Naive thymus-derived CD8-positive, alpha-beta T cell (primary cell): Measurements from ENCODE around the gene RNF13. TPM values are rescaled to one million over a fixed set of nuclear protein-coding genes. Genes with fewer than 3 reads are reported as not detected.

Experiments
- ATAC-seq, 2 donors: fragments of 150-1000 bp; cut with Tn5 transposase in 1 of 2; sonication (Bioruptor Pico), chemical (Tn5 transposase) in 1 of 2; 1 replicate in 1 of 2; 2 replicates in 1 of 2; pipeline ENCODE4 v1.10.0; 2021; ENCODE audit warnings: mild to moderate bottlenecking in 2 of 2, moderate library complexity in 2 of 2
- POLR2A ChIA-PET: fragments of 350-600 bp; sonication (Branson Sonifier 250); formaldehyde crosslinking; loops from one replicate; lab custom pipeline; 2021; ENCODE audit warnings: antibody characterized with exemption; lab: Charles Lee
- DNase-seq, 10 donors: peaks; one replicate each; pipeline versions ENCODE4 v3.0.0 to v3.0.0-alpha.2; 2020 to 2022
- H3K27ac Mint-ChIP-seq, 10 donors: one replicate each; pipeline ENCODE4 v1.8.0; 2020 to 2022; ENCODE audit warnings: mild to moderate bottlenecking in 10 of 10, mixed read lengths in 10 of 10, moderate library complexity in 4 of 10, inconsistent platforms in 1 of 10
- H3K27me3 Mint-ChIP-seq, 5 donors: one replicate each; pipeline ENCODE4 v1.8.0; 2021 to 2022; ENCODE audit warnings: mixed read lengths in 5 of 5
- H3K36me3 Mint-ChIP-seq, 3 donors: one replicate each; pipeline ENCODE4 v1.8.0; 2020 to 2022; ENCODE audit warnings: mixed read lengths in 3 of 3, mild to moderate bottlenecking in 2 of 3, inconsistent platforms in 1 of 3
- H3K4me1 Mint-ChIP-seq, 4 donors: one replicate each; pipeline ENCODE4 v1.8.0; 2021 to 2022; ENCODE audit warnings: mixed read lengths in 4 of 4
- H3K4me3 Mint-ChIP-seq, 10 donors: one replicate each; pipeline ENCODE4 v1.8.0; 2020 to 2022; ENCODE audit warnings: mild to moderate bottlenecking in 10 of 10, mixed read lengths in 10 of 10, moderate library complexity in 6 of 10, inconsistent platforms in 1 of 10
- H3K9me3 Mint-ChIP-seq, 9 donors: one replicate each; pipeline ENCODE4 v1.8.0; 2020 to 2022; ENCODE audit warnings: mixed read lengths in 9 of 9, mild to moderate bottlenecking in 3 of 9, inconsistent platforms in 1 of 9, moderate library complexity in 1 of 9
- polyA plus RNA-seq, 3 donors: library from polyadenylated mRNA; unstranded; fragments of 300-500 nt; fragmentation: Illumina TruSeq; gene quantifications; one replicate each; pipeline ENCODE4 v1.2.3, GENCODE V29; 2021
- total RNA-seq, 8 experiments: library from RNA in 2 of 8; stranded (reverse) in 2 of 8; gene quantifications; one replicate each; pipeline ENCODE4 v1.2.3 and lab custom pipeline; 2021 to 2026

Gene RNF13
- total and polyA plus RNA-seq, 5 experiments from 2014 or later: 75.8 to 136 (median 84.1) TPM

DNA sequence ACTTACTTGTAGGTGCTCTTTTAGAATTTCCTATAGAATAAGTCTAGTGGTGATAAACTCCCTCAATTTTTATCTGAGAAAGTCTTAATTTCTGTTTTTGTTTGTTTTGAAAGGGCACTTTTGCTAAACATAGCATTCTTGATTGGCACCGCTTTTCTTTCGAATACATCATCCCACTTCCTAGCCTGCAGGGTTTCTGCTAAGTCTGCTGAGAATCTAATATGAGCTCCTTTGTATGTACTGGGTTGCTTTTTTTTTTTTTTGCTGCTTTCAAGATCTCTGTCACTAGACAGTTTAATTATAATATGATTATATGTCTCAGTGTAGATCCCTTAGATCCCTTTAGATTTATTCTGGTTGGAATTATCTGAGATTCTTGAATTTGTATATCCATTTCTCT lies 136.2 kb downstream of the RNF13 start:
- Mint-ChIP-seq H3K9me3 (peaks cover 0 to 6% (median 0%) of the 10 kb centered on the region in 9 donors), H3K27ac (peak overlapping the region in 1 of 10 donors; percentile 7), H3K36me3 (peaks cover 0 to 58% (median 23%) of the 10 kb centered on the region in 3 donors), H3K4me3 (no peak overlapping the region), H3K4me1 (peaks cover 17 to 48% (median 30%) of the 10 kb centered on the region in 4 donors), H3K27me3 (no peaks in the 10 kb centered on the region)
- ATAC-seq (no peak), DNase-seq (no peak)
- POLR2A ChIA-PET: no interaction called here

DNA sequence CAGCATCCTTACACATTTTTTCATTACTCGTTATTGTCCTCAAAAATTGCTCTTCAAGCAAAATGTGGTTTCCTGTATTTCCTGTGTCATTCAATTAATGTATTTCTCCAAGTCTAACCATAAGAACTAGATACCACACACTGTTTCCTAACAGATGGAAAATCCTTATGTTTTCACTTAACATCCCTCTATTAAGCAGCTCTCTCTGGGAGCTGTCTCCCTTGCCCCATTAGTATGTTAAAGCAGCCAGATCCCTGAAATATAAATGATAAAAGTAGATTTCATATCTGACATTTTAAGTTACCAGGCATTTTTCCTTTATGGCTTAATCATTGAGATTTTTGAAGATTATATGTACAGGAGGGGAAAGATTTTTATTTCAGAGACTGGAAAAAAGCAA lies 141.8 kb downstream of the RNF13 start:
- Mint-ChIP-seq H3K27ac (peak overlapping the region in 5 of 10 donors; percentile 9 to 75 (median 45)), H3K27me3 (no peaks in the 10 kb centered on the region), H3K36me3 (peaks cover 0 to 29% (median 4%) of the 10 kb centered on the region in 3 donors), H3K9me3 (no peaks in the 10 kb centered on the region), H3K4me1 (peaks cover 21 to 32% (median 30%) of the 10 kb centered on the region in 4 donors), H3K4me3 (no peak overlapping the region)
- ATAC-seq (no peak), DNase-seq (no peak)
- POLR2A ChIA-PET: no interaction called here

DNA sequence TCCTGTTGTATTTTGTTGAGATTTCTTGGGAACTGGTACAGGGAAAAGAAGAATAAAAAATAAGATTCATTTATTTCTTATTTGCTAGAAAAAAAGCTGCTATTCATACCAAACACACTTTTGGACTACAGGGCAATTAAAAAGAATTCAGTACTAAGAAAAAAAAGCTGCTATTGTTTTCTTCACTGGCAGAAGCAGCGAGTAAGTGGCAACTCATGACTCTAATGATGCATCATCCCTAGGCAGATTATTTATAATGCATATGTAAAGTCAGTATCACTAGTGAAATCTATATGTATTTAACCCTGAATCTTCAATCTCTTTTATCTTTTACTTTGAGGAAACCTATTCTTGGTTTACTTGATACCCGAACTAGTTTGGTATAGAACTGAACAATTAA lies 142.4 kb downstream of the RNF13 start:
- H3K9me3 Mint-ChIP-seq: no peaks in the 10 kb centered on the region
- H3K4me3 Mint-ChIP-seq: no peak overlapping the region
- H3K36me3 Mint-ChIP-seq: peaks cover 0 to 25% (median 4%) of the 10 kb centered on the region in 3 donors
- ATAC-seq: no peak
- no peaks in the 10 kb centered on the region for H3K27me3 Mint-ChIP-seq
- no peak for DNase-seq
- H3K4me1 Mint-ChIP-seq: peaks cover 17 to 32% (median 27%) of the 10 kb centered on the region in 4 donors
- POLR2A ChIA-PET: no interaction called here
- H3K27ac Mint-ChIP-seq: peak overlapping the region in 2 of 10 donors; percentile 12 to 65

DNA sequence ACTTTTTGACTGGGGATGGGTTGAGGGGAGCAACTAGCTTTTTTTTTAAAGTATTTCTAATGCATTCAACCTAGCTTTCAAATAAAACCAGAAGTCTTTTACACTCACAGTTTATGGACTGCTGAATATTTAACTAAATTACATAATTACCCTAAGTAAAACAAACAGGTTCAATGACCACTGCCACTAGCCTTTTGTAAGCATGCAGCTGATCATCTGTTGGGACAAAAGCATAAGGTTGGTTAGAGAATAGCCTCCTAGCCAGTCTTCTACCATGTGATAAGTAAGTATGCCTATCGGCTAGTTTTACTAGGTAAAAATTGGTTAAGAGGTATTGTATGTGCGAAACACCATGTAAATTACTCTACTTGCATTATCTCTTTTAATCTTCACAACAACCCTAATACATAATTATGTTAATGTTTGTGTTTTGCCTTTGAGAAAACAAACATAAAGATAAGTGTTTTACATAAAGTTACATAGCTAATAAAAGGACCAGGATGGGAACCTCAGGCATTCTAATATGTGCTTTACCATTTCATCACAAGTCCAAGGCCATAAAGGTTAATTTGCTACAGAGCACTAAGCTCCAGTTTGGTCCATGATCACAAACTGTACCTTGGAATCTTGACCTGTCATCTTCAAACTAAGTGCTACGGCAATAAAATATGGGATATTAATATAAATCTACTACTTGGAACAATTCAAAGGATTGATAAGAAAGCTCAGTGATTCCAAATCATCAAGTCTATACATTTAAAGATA lies 144.5 kb downstream of the RNF13 start:
- ATAC-seq: no peak
- DNase-seq: no peak
- Mint-ChIP-seq H3K4me1 (peaks cover 18 to 29% (median 23%) of the 10 kb centered on the region in 4 donors), H3K27me3 (no peaks in the 10 kb centered on the region), H3K36me3 (peaks cover 0 to 21% (median 0%) of the 10 kb centered on the region in 3 donors), H3K9me3 (no peaks in the 10 kb centered on the region), H3K4me3 (no peak overlapping the region), H3K27ac (no peak overlapping the region)
- POLR2A ChIA-PET: no interaction called here

DNA sequence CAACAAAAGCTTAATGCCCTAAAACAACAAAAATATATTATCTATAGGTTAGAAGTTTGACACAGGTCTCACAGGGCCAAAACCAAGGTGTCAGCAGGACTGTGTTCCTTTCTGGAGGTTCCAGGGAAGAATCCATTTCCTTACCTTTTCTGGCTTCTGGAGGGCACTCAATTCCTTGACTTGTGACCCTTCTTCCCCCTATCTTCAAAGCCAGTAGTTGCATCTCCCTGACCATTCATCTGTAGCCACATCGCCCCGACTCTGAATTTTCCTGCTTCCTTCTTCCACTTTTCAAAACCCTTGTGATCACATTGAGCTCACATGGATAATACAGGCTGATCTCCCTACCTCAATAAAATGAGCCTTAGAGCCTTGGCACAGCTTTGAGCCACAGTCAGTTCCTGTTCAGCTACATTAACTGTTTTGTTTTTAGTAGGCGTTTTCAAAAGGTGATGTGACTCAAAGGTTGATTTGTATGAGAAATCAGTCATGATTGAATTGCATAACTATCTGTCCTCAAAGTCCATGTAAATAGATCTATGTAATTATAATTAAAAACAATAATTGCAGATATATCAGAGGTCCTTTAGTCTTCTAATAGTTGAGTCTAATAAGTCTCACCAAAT lies 145.3 kb downstream of the RNF13 start:
- no peak overlapping the region for H3K27ac Mint-ChIP-seq

DNA sequence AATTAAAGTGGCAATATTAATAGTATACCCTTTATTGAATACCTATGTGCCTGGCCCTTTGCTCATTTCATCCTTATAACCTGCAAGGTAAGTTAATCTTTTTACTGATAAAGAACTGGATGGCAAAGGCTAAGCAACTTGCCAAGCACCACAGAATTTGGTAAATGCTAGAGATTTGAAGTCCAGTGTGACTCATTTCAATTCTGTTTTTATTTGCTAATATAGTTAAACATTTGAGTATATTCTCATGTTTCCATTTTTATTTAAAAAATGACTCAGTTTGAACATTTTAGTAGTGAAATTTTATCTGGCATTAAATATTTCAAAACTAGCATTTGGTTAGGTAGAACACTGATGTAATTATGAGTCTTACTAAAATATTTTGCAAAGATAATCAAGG lies 146.4 kb downstream of the RNF13 start:
- H3K4me1 Mint-ChIP-seq: peaks cover 8 to 17% (median 14%) of the 10 kb centered on the region in 4 donors
- POLR2A ChIA-PET: no interaction called here
- no peak for ATAC-seq

More for the DNA sequence above, 145.3 kb downstream of the RNF13 start:
- POLR2A ChIA-PET: no interaction called here
- no peak overlapping the region for H3K4me3 Mint-ChIP-seq
- H3K27me3 Mint-ChIP-seq: no peaks in the 10 kb centered on the region
- no peak for DNase-seq
- H3K4me1 Mint-ChIP-seq: peaks cover 16 to 27% (median 20%) of the 10 kb centered on the region in 4 donors
- peaks cover 0 to 21% (median 0%) of the 10 kb centered on the region in 3 donors for H3K36me3 Mint-ChIP-seq
- no peaks in the 10 kb centered on the region for H3K9me3 Mint-ChIP-seq
- ATAC-seq: no peak

DNA sequence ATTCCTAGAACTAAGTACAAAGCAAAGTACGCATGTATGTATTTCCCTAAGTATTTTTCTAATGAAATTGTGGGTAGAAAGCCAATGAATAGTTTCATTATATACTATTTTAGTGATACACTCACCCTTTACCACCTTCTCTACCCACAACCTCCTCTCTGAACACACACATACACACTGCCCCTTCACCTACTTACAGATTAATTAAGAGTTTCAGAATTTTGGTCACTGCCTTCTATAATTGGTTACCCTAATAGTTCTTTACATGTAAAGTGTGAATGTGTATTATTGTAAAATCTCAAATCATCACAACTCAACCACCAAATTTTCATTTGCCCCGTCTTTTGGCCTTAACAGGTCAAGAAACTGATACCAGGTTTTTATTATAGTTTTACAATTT lies 150.5 kb downstream of the RNF13 start:
- Mint-ChIP-seq H3K4me1 (peaks cover 0 to 3% (median 1%) of the 10 kb centered on the region in 4 donors), H3K4me3 (no peak overlapping the region), H3K9me3 (no peaks in the 10 kb centered on the region), H3K36me3 (peaks cover 0 to 15% (median 0%) of the 10 kb centered on the region in 3 donors), H3K27ac (peak overlapping the region in 2 of 10 donors; percentile 1 to 6), H3K27me3 (peaks cover 0 to 1% (median 0%) of the 10 kb centered on the region in 5 donors)
- POLR2A ChIA-PET: no interaction called here
- ATAC-seq (no peak), DNase-seq (no peak)

More for the DNA sequence above, 146.4 kb downstream of the RNF13 start:
- no peak for DNase-seq
- Mint-ChIP-seq H3K36me3 (peaks cover 0 to 21% (median 0%) of the 10 kb centered on the region in 3 donors), H3K27me3 (no peaks in the 10 kb centered on the region), H3K9me3 (no peaks in the 10 kb centered on the region), H3K27ac (no peak overlapping the region), H3K4me3 (no peak overlapping the region)

DNA sequence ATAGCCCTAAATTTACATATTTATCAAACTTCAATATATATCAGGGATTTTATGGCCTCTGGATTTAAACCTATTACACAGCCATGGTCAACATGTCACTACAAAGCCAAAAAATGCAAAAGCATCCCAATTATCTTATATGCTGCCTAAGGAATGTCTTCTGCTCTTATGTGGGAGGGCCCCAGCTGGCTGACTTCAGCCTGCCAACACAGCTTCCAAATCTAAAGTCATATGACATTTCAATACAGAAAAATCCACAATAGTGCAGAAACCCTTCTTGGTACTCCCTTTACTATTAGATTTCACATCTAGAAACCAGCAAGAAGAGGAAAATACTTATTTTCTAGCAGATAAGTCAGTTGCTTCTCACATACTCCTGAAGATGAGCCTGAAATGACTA lies 151.3 kb downstream of the RNF13 start:
- Mint-ChIP-seq H3K4me3 (no peak overlapping the region), H3K36me3 (peaks cover 0 to 13% (median 0%) of the 10 kb centered on the region in 3 donors), H3K9me3 (no peaks in the 10 kb centered on the region), H3K27me3 (peaks cover 0 to 1% (median 0%) of the 10 kb centered on the region in 5 donors), H3K27ac (peak overlapping the region in 2 of 10 donors; percentile 11), H3K4me1 (peaks cover 4 to 6% (median 6%) of the 10 kb centered on the region in 4 donors)
- ATAC-seq: no peak
- no peak for DNase-seq
- POLR2A ChIA-PET: no interaction called here

DNA sequence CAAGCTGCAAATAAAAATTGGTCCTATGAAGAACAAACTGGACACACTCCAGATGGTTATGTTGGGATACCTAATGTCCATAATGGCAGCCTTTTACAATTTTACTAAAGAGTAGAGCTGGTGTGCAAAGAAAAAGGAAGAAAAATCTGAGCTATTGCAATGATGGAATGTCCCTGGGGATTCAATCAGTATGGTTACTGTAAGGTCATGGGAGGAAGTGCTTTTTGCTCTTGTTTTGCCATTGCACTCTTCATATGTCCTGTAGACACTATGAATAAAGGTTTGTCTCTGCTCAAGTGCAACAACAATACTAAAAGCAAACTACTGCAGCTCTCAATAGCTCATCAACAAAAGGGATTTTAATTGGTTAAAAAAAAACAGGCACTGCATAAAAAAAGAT lies 152.3 kb downstream of the RNF13 start:
- POLR2A ChIA-PET: no interaction called here
- H3K27ac Mint-ChIP-seq: peak overlapping the region in 1 of 10 donors; percentile 6
- peaks cover 0 to 4% (median 0%) of the 10 kb centered on the region in 5 donors for H3K27me3 Mint-ChIP-seq

DNA sequence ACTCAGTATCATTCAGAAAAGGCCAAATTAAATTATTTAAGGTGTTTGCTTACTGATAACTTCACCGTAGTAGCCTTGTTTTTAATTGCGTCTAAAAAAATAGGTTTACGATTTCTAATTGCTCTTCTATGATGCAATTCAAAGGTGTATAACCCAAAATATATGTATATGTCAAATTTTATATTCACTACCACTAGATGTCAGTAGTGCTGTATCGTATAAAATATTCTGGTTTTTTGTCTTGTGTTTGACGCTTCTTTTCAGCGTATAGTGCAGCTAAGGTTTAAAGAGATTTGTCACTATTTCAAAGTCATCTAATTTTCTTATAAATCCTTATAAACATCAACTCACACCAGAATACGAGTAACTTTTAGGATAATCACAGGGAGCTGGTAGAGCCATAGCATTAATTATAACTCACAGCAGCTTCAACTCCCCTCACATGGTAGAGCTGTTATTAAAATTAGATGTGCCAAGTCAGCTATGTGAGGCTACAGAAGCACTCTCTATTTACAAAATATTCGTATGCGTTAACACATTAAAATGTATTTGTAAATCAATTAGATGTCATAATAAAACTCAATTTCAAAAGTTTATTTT lies 154.2 kb downstream of the RNF13 start:
- Mint-ChIP-seq H3K27ac (no peak overlapping the region), H3K4me1 (peaks cover 10 to 20% (median 17%) of the 10 kb centered on the region in 4 donors), H3K36me3 (no peaks in the 10 kb centered on the region), H3K9me3 (no peaks in the 10 kb centered on the region), H3K4me3 (peak overlapping the region in 1 of 10 donors; percentile 6), H3K27me3 (peaks cover 5 to 12% (median 6%) of the 10 kb centered on the region in 5 donors)
- peak in 3 of 10 donors; percentile 57 to 60 (median 59) for DNase-seq
- ATAC-seq: no peak
- POLR2A ChIA-PET: no interaction called here

More for the DNA sequence above, 152.3 kb downstream of the RNF13 start:
- Mint-ChIP-seq H3K4me3 (no peak overlapping the region), H3K9me3 (no peaks in the 10 kb centered on the region), H3K4me1 (peaks cover 6 to 12% (median 11%) of the 10 kb centered on the region in 4 donors), H3K36me3 (peaks cover 0 to 10% (median 0%) of the 10 kb centered on the region in 3 donors)
- no peak for DNase-seq
- ATAC-seq: no peak

DNA sequence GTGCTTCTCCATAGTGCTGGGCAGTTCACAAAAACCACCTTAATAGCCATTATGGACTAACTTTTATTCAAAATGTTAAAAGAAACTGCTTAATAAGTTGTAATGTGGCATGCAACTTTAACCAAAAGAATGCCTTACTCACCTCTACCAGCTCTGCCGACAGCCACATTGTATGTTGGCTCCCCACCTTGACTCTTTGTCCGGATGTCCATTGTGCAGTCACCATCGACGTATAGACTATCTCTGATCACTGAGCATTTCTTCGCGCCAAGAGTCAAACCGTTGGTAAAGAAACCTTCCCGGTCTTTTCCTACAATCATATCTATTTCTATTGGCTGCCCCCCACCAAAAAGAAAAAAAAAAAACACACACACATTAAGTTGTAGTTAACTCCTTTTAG lies 155.2 kb downstream of the RNF13 start:
- POLR2A ChIA-PET: no interaction called here
- Mint-ChIP-seq H3K4me3 (peak overlapping the region in 1 of 10 donors; percentile 54), H3K9me3 (no peaks in the 10 kb centered on the region), H3K27ac (no peak overlapping the region), H3K27me3 (peaks cover 5 to 17% (median 6%) of the 10 kb centered on the region in 5 donors), H3K4me1 (peaks cover 10 to 20% (median 17%) of the 10 kb centered on the region in 4 donors), H3K36me3 (no peaks in the 10 kb centered on the region)
- ATAC-seq: no peak
- no peak for DNase-seq

DNA sequence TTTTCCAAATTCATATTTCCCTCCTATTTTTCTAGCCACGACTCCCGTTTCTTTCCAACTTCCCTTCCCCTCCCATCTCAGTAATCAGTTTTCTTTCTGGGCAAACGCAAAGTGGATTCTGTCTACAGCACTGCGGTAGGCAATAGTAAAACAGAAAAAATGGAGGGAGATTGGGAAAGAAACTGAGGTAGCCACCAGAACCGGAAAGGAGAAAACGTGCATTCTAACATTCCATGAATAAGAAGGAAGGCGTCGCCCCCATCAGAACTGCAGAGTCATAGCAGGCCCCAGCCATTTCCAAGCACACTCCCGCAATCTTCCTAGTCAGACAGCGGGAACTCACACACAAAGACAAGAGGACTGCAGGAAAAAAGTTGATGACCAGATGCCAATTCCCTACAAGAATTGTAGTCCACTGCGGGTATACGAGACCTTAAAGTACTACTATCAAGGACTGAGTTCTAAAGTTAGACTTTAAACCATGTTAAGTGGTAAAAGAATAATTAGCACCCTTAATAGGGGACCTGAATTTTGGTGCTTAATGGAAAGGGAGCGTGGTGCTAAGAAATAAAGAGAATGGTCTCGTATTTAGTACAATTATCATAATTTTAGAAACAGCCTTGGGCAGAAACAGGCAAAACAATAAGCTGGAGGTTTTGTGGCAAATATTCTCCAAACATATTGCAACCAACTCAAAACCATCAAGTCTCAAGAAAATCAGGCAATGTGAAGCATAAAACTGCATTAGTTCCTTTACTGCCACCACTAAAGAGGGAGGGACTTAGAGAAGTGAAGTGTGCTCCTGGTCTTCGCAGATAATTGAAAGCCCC lies 156.3 kb downstream of the RNF13 start:
- ATAC-seq (no peak), DNase-seq (no peak)
- peak overlapping the region; percentile 81 to 95 (median 91) for H3K4me3 Mint-ChIP-seq
- H3K27me3 Mint-ChIP-seq: peaks cover 5 to 22% (median 8%) of the 10 kb centered on the region in 5 donors
- H3K4me1 Mint-ChIP-seq: peaks cover 10 to 20% (median 17%) of the 10 kb centered on the region in 4 donors
- peak overlapping the region in 9 of 10 donors; percentile 76 to 93 (median 83) for H3K27ac Mint-ChIP-seq
- H3K36me3 Mint-ChIP-seq: no peaks in the 10 kb centered on the region
- peaks cover 0 to under 1% (median 0%) of the 10 kb centered on the region in 9 donors for H3K9me3 Mint-ChIP-seq
- POLR2A ChIA-PET: no interaction called here
